H1 (cell line): ENCODE data around the gene DHDDS.

Experiments
- CHD2 ChIP-seq: IDR thresholded peaks from 2 replicates; pipeline ENCODE4 v1.6.1; 2012; ENCODE audit warnings: low read length, improper control_type of control experiment
- CTCF ChIP-seq, 3 experiments: IDR thresholded peaks; 1 replicate in 2 of 3; 2 replicates in 1 of 3; pipeline versions ENCODE4 v1.5.1 to v1.6.1; 2011; ENCODE audit warnings: low read length in 3 of 3, mild to moderate bottlenecking in 3 of 3, inconsistent platforms in 2 of 3, low read depth in 1 of 3, moderate library complexity in 1 of 3; ENCODE audit not compliant: insufficient read depth in 1 of 3; ENCODE audit errors: control extremely low read depth in 1 of 3
- EZH2 ChIP-seq: fragments of 200-600 bp; sonication (generic); IDR thresholded peaks from 2 replicates; pipeline ENCODE4 v1.7.1; 2012; ENCODE audit warnings: low read depth, mild to moderate bottlenecking, moderate library complexity, low read length, inconsistent platforms; ENCODE audit not compliant: severe bottlenecking
- FOSL1 ChIP-seq: IDR thresholded peaks from 2 replicates; pipeline ENCODE4 v1.6.1; 2011; ENCODE audit warnings: mild to moderate bottlenecking, low read depth, low read length, moderate library complexity; ENCODE audit not compliant: insufficient read depth
- GTF2F1 ChIP-seq: IDR thresholded peaks from 2 replicates; pipeline ENCODE4 v1.6.1; 2012; ENCODE audit warnings: low read depth, low read length, improper control_type of control experiment, borderline replicate concordance
- HDAC6 ChIP-seq: IDR thresholded peaks from one replicate; pipeline ENCODE4 v1.7.1; 2012; ENCODE audit warnings: low read depth, mild to moderate bottlenecking, inconsistent platforms, low read length, moderate library complexity
- KDM1A ChIP-seq: fragments of 200-600, 300-600 bp; sonication (generic); IDR thresholded peaks from 2 replicates; pipeline ENCODE4 v1.7.1; 2016; ENCODE audit warnings: mild to moderate bottlenecking, low read length, borderline replicate concordance
- MAX ChIP-seq: IDR thresholded peaks from 2 replicates; pipeline ENCODE4 v1.6.1; 2012; ENCODE audit warnings: inconsistent platforms
- POLR2A ChIP-seq, 2 experiments: IDR thresholded peaks; 1 replicate in 1 of 2; 2 replicates in 1 of 2; pipeline ENCODE4 v1.6.1; 2011; ENCODE audit warnings: low read depth in 2 of 2, low read length in 2 of 2, mild to moderate bottlenecking in 2 of 2; ENCODE audit errors: control extremely low read depth in 1 of 2
- POLR2AphosphoS5 ChIP-seq: IDR thresholded peaks from 2 replicates; pipeline ENCODE4 v1.6.1; 2011; ENCODE audit warnings: low read depth, low read length
- RFX5 ChIP-seq: IDR thresholded peaks from 2 replicates; pipeline ENCODE4 v1.6.1; 2011; ENCODE audit warnings: low read depth, low read length, improper control_type of control experiment, borderline replicate concordance
- SUZ12 ChIP-seq: fragments of 200-600 bp; sonication (generic); IDR thresholded peaks from 2 replicates; pipeline ENCODE4 v1.6.1; 2012; ENCODE audit warnings: mild to moderate bottlenecking, inconsistent platforms, low read length, moderate library complexity, mixed read lengths
- TAF1 ChIP-seq: IDR thresholded peaks from 2 replicates; pipeline ENCODE4 v1.6.1; 2011; ENCODE audit warnings: mild to moderate bottlenecking, low read depth, low read length
- TEAD4 ChIP-seq: IDR thresholded peaks from 2 replicates; pipeline ENCODE4 v1.6.1; 2012; ENCODE audit warnings: low read depth, low read length, inconsistent platforms, mixed read lengths

GRCh38 chr1:26434161-26434752 lies 2.1 kb downstream of the DHDDS start:
- no peak for TF ChIP-seq RFX5
- no peak for TF ChIP-seq TAF1
- no peak for TF ChIP-seq CTCF (IDR thresholded peaks at IDR 0.05; ENCODE audit: control extremely low read depth in 1 of 3, insufficient read depth in 1 of 3, low read depth in 1 of 3, low read length in 3 of 3)
- no peak for TF ChIP-seq POLR2AphosphoS5
- TF ChIP-seq POLR2A (IDR thresholded peaks at IDR 0.05; ENCODE audit: control extremely low read depth in 1 of 2, low read depth in 2 of 2, low read length in 2 of 2), result no peak
- TF ChIP-seq GTF2F1, result no peak
- no peak for TF ChIP-seq CHD2
- no peak for TF ChIP-seq EZH2
- TF ChIP-seq MAX, result no peak
- no peak for TF ChIP-seq FOSL1
- no peak for TF ChIP-seq HDAC6
- TF ChIP-seq KDM1A, result no peak
- TF ChIP-seq TEAD4, result no peak
- TF ChIP-seq SUZ12, result no peak
